WTC11 (cell line): ENCODE data around the gene CTDP1. TPM values are rescaled to one million over a fixed set of nuclear protein-coding genes. Genes with fewer than 3 reads are reported as not detected.

Experiments used
- ATAC-seq: fragments of 200-7000 bp; cut with Tn5 transposase; 2 replicates; pipeline ENCODE4 v1.10.0; 2021; ENCODE audit warnings: mild to moderate bottlenecking, moderate library complexity
- CTCF ChIA-PET: fragments of 300-600 bp; sonication (Branson Sonifier 250); formaldehyde crosslinking; loops from one replicate; lab custom pipeline; 2021; ENCODE audit warnings: antibody characterized with exemption; lab: Charles Lee
- POLR2A ChIA-PET: fragments of 350-600 bp; sonication (Branson Sonifier 250); formaldehyde crosslinking; loops from one replicate; lab custom pipeline; 2021; ENCODE audit warnings: antibody characterized with exemption; lab: Charles Lee
- DNase-seq: peaks from one replicate; pipeline ENCODE4 v3.0.0; 2021; ENCODE audit warnings: low spot score
- H3K27ac Mint-ChIP-seq: 2 replicates; pipeline ENCODE4 v1.8.0; 2021; ENCODE audit warnings: mixed read lengths
- H3K27me3 Mint-ChIP-seq: 2 replicates; pipeline ENCODE4 v1.8.0; 2021; ENCODE audit warnings: low read depth, mild to moderate bottlenecking, moderate library complexity, mixed read lengths
- H3K36me3 Mint-ChIP-seq: 2 replicates; pipeline ENCODE4 v1.8.0; 2021; ENCODE audit warnings: mixed read lengths
- H3K4me1 Mint-ChIP-seq: 2 replicates; pipeline ENCODE4 v1.8.0; 2022; ENCODE audit warnings: mixed read lengths
- H3K4me3 Mint-ChIP-seq: 2 replicates; pipeline ENCODE4 v1.8.0; 2021; ENCODE audit warnings: mild to moderate bottlenecking, moderate library complexity, mixed read lengths
- H3K9me3 Mint-ChIP-seq: 2 replicates; pipeline ENCODE4 v1.8.0; 2021; ENCODE audit warnings: mixed read lengths
- CDX4 ChIP-seq: fragments of 250-450 bp; sonication (Bioruptor Pico); IDR thresholded peaks from 2 replicates; pipeline ENCODE4 v1.9.0; 2021; ENCODE audit warnings: moderate library complexity, mild to moderate bottlenecking, inconsistent platforms, borderline replicate concordance
- CREM ChIP-seq: sonication (generic); formaldehyde crosslinking; IDR thresholded peaks from 2 replicates; pipeline ENCODE4 v1.8.1; 2022; ENCODE audit warnings: mild to moderate bottlenecking, missing genetic modification reagents, moderate library complexity
- GABPB1 ChIP-seq: sonication (generic); formaldehyde crosslinking; IDR thresholded peaks from 2 replicates; pipeline ENCODE4 v1.8.1; 2023; ENCODE audit warnings: mild to moderate bottlenecking, missing genetic modification reagents
- MXD4 ChIP-seq: fragments of 250-450 bp; sonication (Bioruptor Pico); IDR thresholded peaks from 2 replicates; pipeline ENCODE4 v1.8.0; 2021; ENCODE audit warnings: mild to moderate bottlenecking, moderate library complexity, borderline replicate concordance
- NFE2L1 ChIP-seq: sonication (generic); formaldehyde crosslinking; IDR thresholded peaks from 2 replicates; pipeline ENCODE4 v1.8.1; 2023; ENCODE audit warnings: missing genetic modification reagents
- NR1H2 ChIP-seq: sonication (generic); formaldehyde crosslinking; IDR thresholded peaks from 2 replicates; pipeline ENCODE4 v1.9.0; 2021; ENCODE audit warnings: mild to moderate bottlenecking, moderate library complexity, missing genetic modification reagents
- OVOL2 ChIP-seq: fragments of 250-450 bp; sonication (Bioruptor Pico); IDR thresholded peaks from 2 replicates; pipeline ENCODE4 v1.9.0; 2021; ENCODE audit warnings: mild to moderate bottlenecking, borderline replicate concordance
- PREB ChIP-seq: sonication (generic); formaldehyde crosslinking; IDR thresholded peaks from 2 replicates; pipeline ENCODE4 v1.8.1; 2022; ENCODE audit warnings: mild to moderate bottlenecking, missing genetic modification reagents, moderate library complexity, borderline replicate concordance
- RELA ChIP-seq: sonication (generic); formaldehyde crosslinking; IDR thresholded peaks from 2 replicates; pipeline ENCODE4 v1.8.1; 2022; ENCODE audit warnings: missing genetic modification reagents, mild to moderate bottlenecking, borderline replicate concordance
- RORB ChIP-seq: fragments of 250-450 bp; sonication (Bioruptor Pico); IDR thresholded peaks from 2 replicates; pipeline ENCODE4 v1.9.0; 2021; ENCODE audit warnings: mild to moderate bottlenecking
- SMAD3 ChIP-seq: sonication (generic); formaldehyde crosslinking; IDR thresholded peaks from 2 replicates; pipeline ENCODE4 v1.8.0; 2022; ENCODE audit warnings: missing genetic modification reagents, mild to moderate bottlenecking, borderline replicate concordance
- TCF7 ChIP-seq: sonication (generic); formaldehyde crosslinking; IDR thresholded peaks from 2 replicates; pipeline ENCODE4 v1.8.0; 2022; ENCODE audit warnings: mild to moderate bottlenecking, low read depth, missing genetic modification reagents, moderate library complexity
- TEAD1 ChIP-seq: sonication (generic); formaldehyde crosslinking; IDR thresholded peaks from 2 replicates; pipeline ENCODE4 v1.8.0; 2022; ENCODE audit warnings: mild to moderate bottlenecking, missing genetic modification reagents
- ZBTB21 ChIP-seq: sonication (generic); formaldehyde crosslinking; IDR thresholded peaks from 2 replicates; pipeline ENCODE4 v1.8.1; 2023; ENCODE audit warnings: mild to moderate bottlenecking, missing genetic modification reagents, borderline replicate concordance
- ZNF232 ChIP-seq: sonication (generic); formaldehyde crosslinking; IDR thresholded peaks from 2 replicates; pipeline ENCODE4 v1.8.0; 2022; ENCODE audit warnings: mild to moderate bottlenecking, missing genetic modification reagents
- ZNF317 ChIP-seq: sonication (generic); formaldehyde crosslinking; IDR thresholded peaks from 2 replicates; pipeline ENCODE4 v1.8.1; 2023; ENCODE audit warnings: low read depth, mild to moderate bottlenecking, moderate library complexity, missing genetic modification reagents, borderline replicate concordance
- ZNF396 ChIP-seq: fragments of 250-450 bp; sonication (Bioruptor Pico); IDR thresholded peaks from 2 replicates; pipeline ENCODE4 v1.8.0; 2021; ENCODE audit warnings: mild to moderate bottlenecking, moderate library complexity, borderline replicate concordance
- total RNA-seq: library from RNA; stranded (reverse); gene quantifications from 3 replicates; pipeline ENCODE4 v1.2.3, GENCODE V29; 2021
- TF ChIP-seq, protein P1 (sequence below): sonication (generic); formaldehyde crosslinking; IDR thresholded peaks from 2 replicates; pipeline ENCODE4 v1.8.1; 2023; ENCODE audit warnings: mild to moderate bottlenecking, missing genetic modification reagents, moderate library complexity
- TF ChIP-seq, protein P2 (sequence below): sonication (generic); formaldehyde crosslinking; IDR thresholded peaks from 2 replicates; pipeline ENCODE4 v1.8.1; 2022; ENCODE audit warnings: low read depth, missing genetic modification reagents, borderline replicate concordance
- TF ChIP-seq, protein P3 (sequence below): sonication (generic); formaldehyde crosslinking; conservative IDR thresholded peaks from 2 replicates; pipeline ENCODE4 v1.8.1; 2022; ENCODE audit warnings: mild to moderate bottlenecking, missing genetic modification reagents

Gene CTDP1
- total RNA-seq, 1 experiment from 2014 or later = 39.7 TPM

DNA sequence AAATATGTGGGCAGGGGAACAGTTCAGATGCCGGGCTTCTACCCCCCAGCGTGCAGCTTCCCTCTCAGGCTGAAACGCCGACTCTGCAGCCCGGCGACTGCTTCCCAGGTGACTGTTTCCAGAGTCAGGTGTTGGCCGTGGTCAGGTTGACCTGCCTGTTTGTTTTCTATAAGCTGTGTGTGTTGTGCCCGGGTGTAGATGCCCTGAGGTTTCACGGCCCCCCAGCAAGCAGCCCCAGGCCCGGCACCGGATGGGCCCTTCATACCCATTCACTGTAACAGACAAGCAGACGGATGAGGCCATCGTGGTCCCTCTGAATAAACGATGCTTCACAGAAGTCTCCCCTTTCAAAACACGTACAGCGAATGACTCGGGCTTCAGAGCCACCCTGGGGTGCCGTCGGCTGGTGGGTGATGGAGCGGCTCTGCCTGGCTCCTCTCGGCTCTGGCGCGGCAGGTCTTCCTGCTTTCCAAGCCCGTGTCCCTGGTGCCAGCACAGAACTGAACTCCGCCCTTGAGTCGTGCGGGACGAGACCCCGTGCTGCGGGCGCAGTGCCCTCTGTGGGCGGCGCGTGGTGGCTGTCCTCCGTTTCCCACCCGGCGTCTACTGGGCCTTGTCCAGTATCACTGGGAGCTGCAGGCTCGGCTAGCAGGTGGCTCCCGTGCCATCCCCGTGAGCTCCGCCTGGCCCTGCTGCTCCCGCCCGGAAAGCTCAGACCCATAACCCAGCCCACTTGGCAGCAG is 103.1 kb downstream of the CTDP1 start:
- no peak for TF ChIP-seq RORB (CRISPR knock-in tag)
- TF ChIP-seq, protein P1, sequence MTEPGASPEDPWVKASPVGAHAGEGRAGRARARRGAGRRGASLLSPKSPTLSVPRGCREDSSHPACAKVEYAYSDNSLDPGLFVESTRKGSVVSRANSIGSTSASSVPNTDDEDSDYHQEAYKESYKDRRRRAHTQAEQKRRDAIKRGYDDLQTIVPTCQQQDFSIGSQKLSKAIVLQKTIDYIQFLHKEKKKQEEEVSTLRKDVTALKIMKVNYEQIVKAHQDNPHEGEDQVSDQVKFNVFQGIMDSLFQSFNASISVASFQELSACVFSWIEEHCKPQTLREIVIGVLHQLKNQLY (CRISPR knock-in tag) = no peak
- no peak for TF ChIP-seq TEAD1
- no peak for TF ChIP-seq ZNF232
- TF ChIP-seq, protein P2, sequence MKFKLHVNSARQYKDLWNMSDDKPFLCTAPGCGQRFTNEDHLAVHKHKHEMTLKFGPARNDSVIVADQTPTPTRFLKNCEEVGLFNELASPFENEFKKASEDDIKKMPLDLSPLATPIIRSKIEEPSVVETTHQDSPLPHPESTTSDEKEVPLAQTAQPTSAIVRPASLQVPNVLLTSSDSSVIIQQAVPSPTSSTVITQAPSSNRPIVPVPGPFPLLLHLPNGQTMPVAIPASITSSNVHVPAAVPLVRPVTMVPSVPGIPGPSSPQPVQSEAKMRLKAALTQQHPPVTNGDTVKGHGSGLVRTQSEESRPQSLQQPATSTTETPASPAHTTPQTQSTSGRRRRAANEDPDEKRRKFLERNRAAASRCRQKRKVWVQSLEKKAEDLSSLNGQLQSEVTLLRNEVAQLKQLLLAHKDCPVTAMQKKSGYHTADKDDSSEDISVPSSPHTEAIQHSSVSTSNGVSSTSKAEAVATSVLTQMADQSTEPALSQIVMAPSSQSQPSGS (CRISPR knock-in tag) = no peak
- TF ChIP-seq GABPB1 (CRISPR knock-in tag) = no peak
- no peak for TF ChIP-seq MXD4 (CRISPR knock-in tag)
- TF ChIP-seq TCF7 = no peak
- no peak for TF ChIP-seq NR1H2 (CRISPR knock-in tag)
- TF ChIP-seq CREM (CRISPR knock-in tag) = no peak
- TF ChIP-seq PREB (CRISPR knock-in tag) = no peak
- no peak for TF ChIP-seq NFE2L1 (CRISPR knock-in tag)
- TF ChIP-seq, protein P3, sequence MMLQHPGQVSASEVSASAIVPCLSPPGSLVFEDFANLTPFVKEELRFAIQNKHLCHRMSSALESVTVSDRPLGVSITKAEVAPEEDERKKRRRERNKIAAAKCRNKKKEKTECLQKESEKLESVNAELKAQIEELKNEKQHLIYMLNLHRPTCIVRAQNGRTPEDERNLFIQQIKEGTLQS (CRISPR knock-in tag) = no peak
- TF ChIP-seq RELA (CRISPR knock-in tag) = no peak
- TF ChIP-seq OVOL2 = no peak
- H3K9me3 Mint-ChIP-seq = no peaks in the 10 kb centered on the region
- no peaks in the 10 kb centered on the region for H3K4me1 Mint-ChIP-seq
- CTCF ChIA-PET = interaction anchor here (0.9 kb wide), 1 partner anchor 15 kb away, joined by 4 read pairs; the partner anchor contains the start of gene KCNG2
- POLR2A ChIA-PET = no interaction called here
- no peak overlapping the region for H3K27ac Mint-ChIP-seq
- no peak for ATAC-seq
- no peak for DNase-seq
- H3K4me3 Mint-ChIP-seq = no peak overlapping the region
- H3K27me3 Mint-ChIP-seq = peaks cover 34% of the 10 kb centered on the region
- no peaks in the 10 kb centered on the region for H3K36me3 Mint-ChIP-seq

DNA sequence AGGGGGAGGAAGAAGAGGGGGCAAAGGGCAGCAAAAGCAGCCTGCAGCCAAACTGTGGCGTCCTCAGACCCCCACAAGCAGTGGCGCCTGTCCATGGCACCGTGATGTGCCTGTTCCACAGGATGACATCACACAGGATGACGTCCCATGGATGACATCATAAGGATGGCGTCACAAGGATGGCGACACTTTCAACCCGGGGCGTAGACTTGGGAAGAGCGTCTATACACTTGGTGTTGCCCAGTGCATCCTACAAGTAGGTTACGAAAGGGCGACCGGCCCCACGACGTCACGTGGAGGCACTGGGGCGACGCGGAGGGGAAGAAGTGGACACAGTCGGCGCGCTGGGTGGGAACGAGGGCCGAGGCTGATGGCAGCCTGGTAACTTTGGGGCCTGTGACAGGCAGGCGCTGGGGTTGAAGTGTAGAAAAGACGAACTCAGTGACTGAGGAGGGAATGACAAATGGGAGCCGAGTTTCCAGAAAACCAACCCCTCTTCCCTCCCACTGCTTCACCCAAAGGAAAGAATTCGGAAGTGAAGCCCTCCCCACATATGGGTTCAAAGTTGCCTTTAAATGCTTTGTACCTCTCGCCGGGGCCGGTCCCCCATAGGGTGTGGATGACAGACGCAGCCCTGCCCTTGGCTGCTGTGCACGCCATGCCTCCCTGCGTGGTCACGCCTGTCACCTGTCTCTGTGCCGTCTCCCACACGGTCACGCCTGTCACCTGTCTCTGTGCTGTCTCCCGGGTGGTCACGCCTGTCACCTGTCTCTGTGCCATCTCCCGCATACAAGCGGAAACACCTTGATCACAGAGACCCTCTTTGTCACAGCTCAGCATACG is 104.7 kb downstream of the CTDP1 start:
- Mint-ChIP-seq H3K9me3 (no peaks in the 10 kb centered on the region), H3K27me3 (peaks cover 41% of the 10 kb centered on the region), H3K36me3 (no peaks in the 10 kb centered on the region), H3K4me3 (no peak overlapping the region), H3K4me1 (0 out of 2 replicates have a peak, but pooled peaks cover 3% of the 10 kb centered on the region), H3K27ac (no peak overlapping the region)
- CTCF ChIA-PET = interaction anchor here (0.7 to 0.9 kb wide), 2 partner anchors 14 to 406 kb away, joined by 3 to 4 read pairs; partner anchors contain the start of gene KCNG2
- TF ChIP-seq SMAD3 (CRISPR knock-in tag) (no peak), CDX4 (no peak), ZBTB21 (CRISPR knock-in tag) (0 out of 2 replicates have a peak, but pooled peaks have one; percentile 13), ZNF317 (CRISPR knock-in tag) (no peak), ZNF396 (CRISPR knock-in tag) (no peak)
- DNase-seq (no peak), ATAC-seq (no peak)
- POLR2A ChIA-PET = no interaction called here
